HFFc6 (cell line): ENCODE results near the gene CRYGN. TPM values are rescaled to one million over a fixed set of nuclear protein-coding genes. Genes with fewer than 3 reads are reported as not detected.
A peak's percentile ranks its signal among the peaks of the same experiment; 100 is the strongest.

ENCODE experiments used
- DNase-seq: peaks from one replicate; pipeline ENCODE4 v3.0.0-alpha.2; 2018
- H3K27ac Mint-ChIP-seq: 2 replicates; pipeline ENCODE4 v1.8.0; 2020; ENCODE audit warnings: mild to moderate bottlenecking, mixed read lengths
- H3K27me3 Mint-ChIP-seq: 2 replicates; pipeline ENCODE4 v1.8.0; 2021; ENCODE audit warnings: mild to moderate bottlenecking, moderate library complexity, mixed read lengths; ENCODE audit not compliant: insufficient read depth
- H3K36me3 Mint-ChIP-seq: 2 replicates; pipeline ENCODE4 v1.8.0; 2021; ENCODE audit warnings: low read depth, mixed read lengths
- H3K4me1 Mint-ChIP-seq: 2 replicates; pipeline ENCODE4 v1.8.0; 2020; ENCODE audit warnings: low read depth, mixed read lengths
- H3K4me3 Mint-ChIP-seq: 2 replicates; pipeline ENCODE4 v1.8.0; 2020; ENCODE audit warnings: mild to moderate bottlenecking, moderate library complexity, mixed read lengths
- H3K9me3 Mint-ChIP-seq: 2 replicates; pipeline ENCODE4 v1.8.0; 2020; ENCODE audit warnings: mild to moderate bottlenecking, mixed read lengths
- CTCF ChIP-seq: fragments of 200-600 bp; sonication (generic); IDR thresholded peaks from 2 replicates; pipeline ENCODE4 v1.5.0; 2021; ENCODE audit warnings: antibody characterized with exemption, mild to moderate bottlenecking
- total RNA-seq, 6 experiments: library from RNA; stranded (reverse); fragmentation: NEBNext Ultra II Directional; extraction: Animal tissue kit (Norgen Biotek cat#: 25700); gene quantifications; 2 replicates in 1 of 6; 3 replicates in 5 of 6; pipeline ENCODE4 v1.2.3, GENCODE V29; 2021

The CRYGN gene
- total RNA-seq, 6 experiments from 2014 or later: not detected

DNA sequence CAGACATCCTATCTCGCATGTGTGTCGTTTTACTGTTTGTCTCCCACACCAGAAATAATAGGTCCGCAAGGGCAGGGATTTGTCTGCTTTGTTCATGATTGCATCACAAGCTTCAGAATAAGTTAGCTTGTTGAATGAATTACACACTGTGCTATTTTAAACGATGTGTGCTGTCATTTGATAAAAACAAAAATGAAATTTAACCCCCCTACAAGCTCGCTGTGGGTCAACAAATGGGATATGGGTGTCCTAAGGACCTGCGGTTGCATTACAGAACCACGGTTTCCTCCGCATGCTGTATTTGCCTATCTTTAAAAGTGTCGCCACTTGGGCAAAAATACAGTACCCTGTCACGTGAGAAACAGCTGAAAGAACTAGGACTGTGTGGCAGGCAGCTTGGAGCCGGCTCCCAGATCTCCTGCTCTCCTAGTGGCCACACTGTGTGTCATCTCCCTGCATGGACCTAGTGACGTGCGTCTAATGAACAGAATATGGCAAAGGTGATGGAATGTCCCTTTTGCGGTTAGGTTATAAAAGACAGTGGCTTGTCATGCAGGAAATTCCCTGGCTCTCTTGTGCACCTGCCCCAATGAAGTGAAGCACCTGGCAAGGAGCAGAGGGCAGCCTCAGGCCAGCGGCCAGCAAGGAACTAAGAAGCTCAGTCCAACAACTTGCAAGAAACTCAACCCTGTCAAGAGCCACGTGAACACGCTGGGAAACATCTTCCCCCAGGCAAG lies 32.9 kb upstream of the CRYGN start:
- DNase-seq: no peak
- Mint-ChIP-seq H3K4me3 (no peak overlapping the region), H3K4me1 (peaks cover 19% of the 10 kb centered on the region), H3K9me3 (no peaks in the 10 kb centered on the region), H3K27me3 (peaks cover 4% of the 10 kb centered on the region), H3K27ac (peak overlapping the region; percentile 43; the same call in 1 of the 2 replicates), H3K36me3 (peaks cover 46% of the 10 kb centered on the region)
- TF ChIP-seq CTCF: no peak

- peaks cover 19% of the 10 kb centered on the region for H3K4me1 Mint-ChIP-seq
- no peaks in the 10 kb centered on the region for H3K9me3 Mint-ChIP-seq
- no peak overlapping the region for H3K27ac Mint-ChIP-seq
- H3K4me3 Mint-ChIP-seq: no peak overlapping the region
- TF ChIP-seq CTCF: no peak
- H3K36me3 Mint-ChIP-seq: peaks cover 58% of the 10 kb centered on the region
- peaks cover 4% of the 10 kb centered on the region for H3K27me3 Mint-ChIP-seq
- no peak for DNase-seq
Measured at GRCh38 chr7:151470711-151471110, 30.8 kb upstream of the CRYGN start.

- Mint-ChIP-seq H3K4me1 (peaks cover 19% of the 10 kb centered on the region), H3K4me3 (no peak overlapping the region)
Measured at GRCh38 chr7:151469281-151469680, 29.3 kb upstream of the CRYGN start.

DNA sequence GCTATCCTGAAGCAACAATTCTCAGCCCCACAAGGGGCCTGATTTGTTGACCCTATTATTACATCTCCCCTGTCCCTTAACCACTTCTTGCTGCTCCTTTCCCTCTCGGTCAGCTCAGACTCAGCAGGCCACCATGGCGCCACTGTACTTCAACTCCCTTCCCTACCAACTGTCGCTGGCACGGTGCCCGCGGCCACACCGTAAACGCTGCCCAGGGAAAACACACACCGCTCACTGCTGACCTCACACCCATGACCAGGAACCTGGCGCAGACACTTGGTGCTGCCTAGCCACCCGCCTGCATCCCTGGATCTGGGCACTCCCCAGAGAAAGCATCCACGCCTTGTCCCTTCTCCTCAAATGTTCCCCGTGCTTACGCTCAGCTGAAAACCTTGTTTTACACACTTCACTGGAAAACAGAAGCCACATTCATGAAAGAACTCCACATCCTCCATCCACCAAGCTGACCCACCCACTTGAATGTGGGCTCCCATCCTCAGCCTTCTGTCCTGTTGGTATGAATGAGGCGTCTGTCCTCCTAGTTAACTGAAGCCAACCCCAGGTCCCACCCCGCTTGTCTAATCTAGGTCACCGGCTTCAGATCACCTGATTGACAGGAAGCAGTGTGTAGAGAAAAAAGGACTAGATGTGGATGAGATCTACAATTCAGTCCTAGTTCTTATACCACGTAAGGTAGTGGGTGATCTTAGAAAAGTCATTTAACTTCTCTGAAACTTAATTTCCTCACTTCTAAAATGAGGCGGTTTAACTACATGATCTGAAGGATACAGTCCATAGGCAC lies 28.5 kb upstream of the CRYGN start:
- Mint-ChIP-seq H3K27ac (no peak overlapping the region; the same call in 1 of the 2 replicates), H3K4me1 (peaks cover 15% of the 10 kb centered on the region), H3K9me3 (peaks cover 9% of the 10 kb centered on the region), H3K4me3 (no peak overlapping the region), H3K36me3 (peaks cover 77% of the 10 kb centered on the region), H3K27me3 (peaks cover 4% of the 10 kb centered on the region)
- DNase-seq: no peak
- TF ChIP-seq CTCF: no peak

More at GRCh38 chr7:151469281-151469680, 29.3 kb upstream of the CRYGN start:
- no peak for TF ChIP-seq CTCF
- H3K9me3 Mint-ChIP-seq: peaks cover under 1% of the 10 kb centered on the region
- H3K27me3 Mint-ChIP-seq: peaks cover 4% of the 10 kb centered on the region
- peaks cover 73% of the 10 kb centered on the region for H3K36me3 Mint-ChIP-seq
- DNase-seq: no peak
- H3K27ac Mint-ChIP-seq: no peak overlapping the region; the same call in 1 of the 2 replicates

DNA sequence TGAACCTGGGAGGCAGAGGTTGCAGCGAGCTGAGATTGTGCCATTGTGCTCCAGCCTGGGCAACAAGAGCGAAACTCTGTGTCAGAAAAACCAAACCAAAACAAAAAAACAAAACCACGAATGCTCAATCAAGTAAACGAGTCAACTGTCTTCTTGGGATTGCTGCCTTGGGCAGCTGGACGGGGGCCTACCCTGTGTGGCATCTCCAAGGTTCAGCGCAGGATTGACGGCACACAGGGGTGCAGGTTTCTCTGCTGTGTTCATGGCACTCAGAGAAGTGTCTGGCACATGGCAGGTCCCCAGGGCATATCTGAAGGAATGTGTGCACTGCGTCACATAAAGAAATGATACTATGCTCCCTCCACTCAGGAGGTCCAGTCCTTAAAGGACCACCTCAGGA lies 25.2 kb upstream of the CRYGN start:
- Mint-ChIP-seq H3K4me1 (peaks cover 16% of the 10 kb centered on the region), H3K27me3 (peaks cover 4% of the 10 kb centered on the region), H3K4me3 (no peak overlapping the region), H3K36me3 (peaks cover 81% of the 10 kb centered on the region), H3K9me3 (peaks cover 25% of the 10 kb centered on the region), H3K27ac (no peak overlapping the region)
- no peak for TF ChIP-seq CTCF
- DNase-seq: no peak
